H1 (cell line): ENCODE results near the gene CIPC.

Experiments used
- CBX5 ChIP-seq: fragments of 300-800, 300-1000 bp; sonication (generic); IDR thresholded peaks from 2 replicates; pipeline ENCODE4 v1.7.1; 2016; ENCODE audit warnings: antibody characterized with exemption, low read length, low read depth
- EZH2 ChIP-seq: fragments of 200-600 bp; sonication (generic); IDR thresholded peaks from 2 replicates; pipeline ENCODE4 v1.7.1; 2012; ENCODE audit warnings: low read depth, mild to moderate bottlenecking, moderate library complexity, low read length, inconsistent platforms; ENCODE audit not compliant: severe bottlenecking
- HDAC2 ChIP-seq, 2 experiments: fragments of 300-600 bp in 1 of 2; sonication (generic) in 1 of 2; IDR thresholded peaks; 2 replicates each; pipeline ENCODE4 v1.6.1; 2011 to 2012; ENCODE audit warnings: low read depth in 2 of 2, low read length in 2 of 2, mild to moderate bottlenecking in 2 of 2, moderate library complexity in 2 of 2, borderline replicate concordance in 1 of 2, inconsistent platforms in 1 of 2
- HDAC6 ChIP-seq: IDR thresholded peaks from one replicate; pipeline ENCODE4 v1.7.1; 2012; ENCODE audit warnings: low read depth, mild to moderate bottlenecking, inconsistent platforms, low read length, moderate library complexity
- POLR2AphosphoS5 ChIP-seq: IDR thresholded peaks from 2 replicates; pipeline ENCODE4 v1.6.1; 2011; ENCODE audit warnings: low read depth, low read length
- RAD21 ChIP-seq, 2 experiments: IDR thresholded peaks in 1 of 2; conservative IDR thresholded peaks in 1 of 2; 2 replicates each; pipeline ENCODE4 v1.6.1; 2011; ENCODE audit warnings: low read depth in 2 of 2, low read length in 2 of 2, improper control_type of control experiment in 1 of 2, inconsistent platforms in 1 of 2, mild to moderate bottlenecking in 1 of 2, moderate library complexity in 1 of 2
- RFX5 ChIP-seq: IDR thresholded peaks from 2 replicates; pipeline ENCODE4 v1.6.1; 2011; ENCODE audit warnings: low read depth, low read length, improper control_type of control experiment, borderline replicate concordance
- SIRT6 ChIP-seq: IDR thresholded peaks from one replicate; pipeline ENCODE4 v1.7.1; 2012; ENCODE audit warnings: low read length, inconsistent platforms
- SUZ12 ChIP-seq: fragments of 200-600 bp; sonication (generic); IDR thresholded peaks from 2 replicates; pipeline ENCODE4 v1.6.1; 2012; ENCODE audit warnings: mild to moderate bottlenecking, inconsistent platforms, low read length, moderate library complexity, mixed read lengths
- TAF1 ChIP-seq: IDR thresholded peaks from 2 replicates; pipeline ENCODE4 v1.6.1; 2011; ENCODE audit warnings: mild to moderate bottlenecking, low read depth, low read length
- YY1 ChIP-seq: IDR thresholded peaks from 2 replicates; pipeline ENCODE4 v1.6.1; 2011; ENCODE audit warnings: low read depth, mild to moderate bottlenecking, low read length
- TF ChIP-seq, protein P1 (sequence below), 3 experiments: IDR thresholded peaks; 1 replicate in 2 of 3; 2 replicates in 1 of 3; pipeline versions ENCODE4 v1.5.1 to v1.6.1; 2011; ENCODE audit warnings: low read length in 3 of 3, mild to moderate bottlenecking in 3 of 3, inconsistent platforms in 2 of 3, low read depth in 1 of 3, moderate library complexity in 1 of 3; ENCODE audit not compliant: insufficient read depth in 1 of 3; ENCODE audit errors: control extremely low read depth in 1 of 3
- TF ChIP-seq, protein P2 (sequence below): IDR thresholded peaks from 2 replicates; pipeline ENCODE4 v1.6.1; 2012; ENCODE audit warnings: inconsistent platforms

GRCh38 chr14:77155083-77155482, 57.0 kb downstream of the CIPC start:
- no peak for TF ChIP-seq TAF1
- TF ChIP-seq RAD21 (IDR thresholded peaks at IDR 0.05 in 1 of 2, conservative IDR thresholded peaks at IDR 0.05 in 1 of 2; ENCODE audit: low read depth in 2 of 2, low read length in 2 of 2), result no peak
- TF ChIP-seq, protein P1, sequence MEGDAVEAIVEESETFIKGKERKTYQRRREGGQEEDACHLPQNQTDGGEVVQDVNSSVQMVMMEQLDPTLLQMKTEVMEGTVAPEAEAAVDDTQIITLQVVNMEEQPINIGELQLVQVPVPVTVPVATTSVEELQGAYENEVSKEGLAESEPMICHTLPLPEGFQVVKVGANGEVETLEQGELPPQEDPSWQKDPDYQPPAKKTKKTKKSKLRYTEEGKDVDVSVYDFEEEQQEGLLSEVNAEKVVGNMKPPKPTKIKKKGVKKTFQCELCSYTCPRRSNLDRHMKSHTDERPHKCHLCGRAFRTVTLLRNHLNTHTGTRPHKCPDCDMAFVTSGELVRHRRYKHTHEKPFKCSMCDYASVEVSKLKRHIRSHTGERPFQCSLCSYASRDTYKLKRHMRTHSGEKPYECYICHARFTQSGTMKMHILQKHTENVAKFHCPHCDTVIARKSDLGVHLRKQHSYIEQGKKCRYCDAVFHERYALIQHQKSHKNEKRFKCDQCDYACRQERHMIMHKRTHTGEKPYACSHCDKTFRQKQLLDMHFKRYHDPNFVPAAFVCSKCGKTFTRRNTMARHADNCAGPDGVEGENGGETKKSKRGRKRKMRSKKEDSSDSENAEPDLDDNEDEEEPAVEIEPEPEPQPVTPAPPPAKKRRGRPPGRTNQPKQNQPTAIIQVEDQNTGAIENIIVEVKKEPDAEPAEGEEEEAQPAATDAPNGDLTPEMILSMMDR (IDR thresholded peaks at IDR 0.05; ENCODE audit: control extremely low read depth in 1 of 3, insufficient read depth in 1 of 3, low read depth in 1 of 3, low read length in 3 of 3), result no peak
- TF ChIP-seq YY1, result no peak
- TF ChIP-seq HDAC2 (IDR thresholded peaks at IDR 0.05; ENCODE audit: borderline replicate concordance in 1 of 2, low read depth in 2 of 2, low read length in 2 of 2), result no peak
- no peak for TF ChIP-seq CBX5
- no peak for TF ChIP-seq RFX5
- TF ChIP-seq, protein P2, sequence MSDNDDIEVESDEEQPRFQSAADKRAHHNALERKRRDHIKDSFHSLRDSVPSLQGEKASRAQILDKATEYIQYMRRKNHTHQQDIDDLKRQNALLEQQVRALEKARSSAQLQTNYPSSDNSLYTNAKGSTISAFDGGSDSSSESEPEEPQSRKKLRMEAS, result no peak
- TF ChIP-seq HDAC6, result no peak
- TF ChIP-seq EZH2, result no peak
- TF ChIP-seq SIRT6, result no peak
- TF ChIP-seq SUZ12, result no peak
- TF ChIP-seq POLR2AphosphoS5, result no peak
